ENCODE results near the gene PDZD4.
A peak's percentile ranks its signal among the peaks of the same experiment; 100 is the strongest.

PDZD4 gene

GRCh38 chrX:153769158-153769864 lies 61.0 kb downstream of the PDZD4 start:
- DNase-seq: no peak

DNA sequence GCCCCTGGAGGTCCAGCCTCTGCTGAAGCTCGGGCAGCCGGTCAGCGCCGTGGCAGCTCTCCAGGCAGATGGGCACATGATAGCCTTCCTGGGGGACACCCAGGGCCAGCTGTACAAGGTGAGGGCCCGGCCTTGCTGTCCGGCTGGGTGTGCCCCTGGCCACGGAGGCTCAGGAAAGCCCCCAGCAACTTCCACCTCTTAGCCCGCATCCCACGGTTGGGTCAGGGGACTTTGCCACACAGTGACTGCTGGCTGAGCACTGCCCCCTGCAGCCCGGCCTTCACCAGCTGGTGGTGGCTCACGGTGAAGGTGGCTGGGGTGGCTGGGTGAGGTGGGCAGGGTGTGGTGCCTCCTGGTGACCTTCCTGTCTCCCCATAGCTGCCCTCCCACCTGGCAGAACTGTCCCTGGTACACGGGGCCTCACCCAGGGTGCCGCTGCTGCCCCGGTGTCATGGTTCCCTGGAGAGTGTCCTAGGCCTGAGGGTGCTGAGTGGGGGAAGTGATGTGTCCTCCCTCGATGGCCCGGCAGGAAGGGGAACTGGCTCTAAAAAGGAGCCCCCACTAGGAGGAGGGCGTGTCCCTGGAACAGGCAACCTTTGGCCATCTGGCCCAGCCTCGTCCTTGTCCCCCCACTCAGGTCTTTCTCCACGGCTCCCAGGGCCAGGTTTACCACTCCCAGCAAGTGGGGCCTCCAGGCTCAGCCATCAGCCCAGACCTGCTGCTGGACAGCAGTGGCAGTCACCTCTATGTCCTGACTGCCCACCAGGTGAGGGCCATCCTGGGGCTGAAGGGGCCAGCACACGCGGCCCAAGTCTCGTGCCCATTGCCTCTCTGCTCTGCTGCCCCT lies 61.8 kb downstream of the PDZD4 start:
- DNase-seq: no peak

GRCh38 chrX:153767674-153768055 lies 62.7 kb downstream of the PDZD4 start:
- no peak for DNase-seq

DNA sequence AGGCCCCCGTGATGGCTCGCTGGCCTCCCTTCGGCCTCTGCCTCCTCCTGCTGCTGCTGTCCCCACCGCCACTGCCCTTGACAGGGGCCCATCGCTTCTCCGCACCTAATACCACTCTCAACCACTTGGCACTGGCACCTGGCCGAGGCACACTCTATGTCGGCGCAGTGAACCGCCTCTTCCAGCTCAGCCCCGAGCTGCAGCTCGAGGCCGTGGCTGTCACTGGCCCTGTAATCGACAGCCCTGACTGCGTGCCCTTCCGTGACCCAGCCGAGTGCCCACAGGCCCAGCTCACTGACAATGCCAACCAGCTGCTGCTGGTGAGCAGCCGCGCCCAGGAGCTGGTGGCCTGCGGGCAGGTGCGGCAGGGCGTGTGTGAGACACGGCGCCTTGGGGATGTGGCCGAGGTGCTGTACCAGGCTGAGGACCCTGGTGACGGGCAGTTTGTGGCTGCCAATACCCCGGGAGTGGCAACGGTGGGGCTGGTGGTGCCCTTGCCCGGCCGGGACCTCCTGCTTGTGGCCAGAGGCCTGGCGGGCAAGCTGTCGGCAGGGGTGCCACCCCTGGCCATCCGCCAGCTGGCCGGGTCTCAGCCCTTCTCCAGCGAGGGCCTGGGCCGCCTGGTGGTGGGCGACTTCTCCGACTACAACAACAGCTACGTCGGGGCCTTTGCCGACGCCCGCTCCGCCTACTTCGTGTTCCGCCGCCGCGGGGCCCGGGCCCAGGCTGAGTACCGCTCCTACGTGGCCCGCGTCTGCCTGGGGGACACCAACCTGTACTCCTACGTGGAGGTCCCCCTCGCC lies 63.3 kb downstream of the PDZD4 start:
- peak; percentile 73 for DNase-seq

- DNase-seq: peak; percentile 48
Measured at GRCh38 chrX:153766098-153766817, 64.1 kb downstream of the PDZD4 start.

GRCh38 chrX:153765138-153766079 lies 64.9 kb downstream of the PDZD4 start:
- DNase-seq: peak; percentile 6

GRCh38 chrX:153764786-153765137 lies 65.6 kb downstream of the PDZD4 start:
- no peak for DNase-seq

DNA sequence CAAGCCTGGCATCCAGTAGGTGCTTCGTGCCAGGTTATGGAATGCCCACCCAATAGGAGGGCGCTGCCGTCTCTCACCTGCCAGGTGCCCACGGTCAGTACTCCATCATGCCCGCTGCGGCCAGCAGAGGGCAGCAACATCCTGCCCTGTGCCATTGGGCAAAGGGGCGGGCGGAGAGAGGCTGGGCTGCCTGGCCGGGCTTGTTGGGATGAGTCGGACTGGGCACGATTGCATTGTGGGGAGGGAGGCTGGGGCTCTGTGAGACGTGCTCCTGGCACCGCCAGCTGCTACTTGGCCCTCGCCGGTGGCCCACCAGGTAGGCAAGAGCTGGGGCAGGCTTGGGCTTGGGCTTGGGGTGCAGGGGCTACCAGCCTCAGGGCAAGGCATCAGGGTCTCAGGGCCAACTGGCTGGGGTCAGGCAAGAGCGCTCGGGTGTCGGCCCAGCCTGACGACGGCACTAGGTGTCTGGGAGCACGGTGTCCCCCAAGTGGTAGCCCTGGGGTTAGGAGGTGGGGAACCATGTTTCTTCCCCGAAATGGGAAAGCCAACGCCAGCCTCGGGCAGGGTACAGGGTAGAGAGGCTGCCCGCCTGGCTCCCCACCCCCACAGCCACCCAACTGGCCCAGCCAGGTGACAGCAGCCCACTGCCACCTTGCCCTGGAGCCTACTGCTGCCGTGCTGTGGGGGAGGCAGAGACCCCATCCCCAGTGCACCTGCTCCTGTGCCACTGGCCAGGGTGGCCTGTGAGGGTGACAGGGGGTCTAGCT lies 66.2 kb downstream of the PDZD4 start, which contains the start of gene PLXNB3:
Gene PLXNB3, plus strand, starts transcription at position 261 of the 767 bp plus-strand sequence. CDS start 1,287 bp downstream, outside the sequence.
- peak; percentile 69 for DNase-seq

- no peak for DNase-seq
Measured at GRCh38 chrX:153763298-153763932, 66.9 kb downstream of the PDZD4 start.

DNA sequence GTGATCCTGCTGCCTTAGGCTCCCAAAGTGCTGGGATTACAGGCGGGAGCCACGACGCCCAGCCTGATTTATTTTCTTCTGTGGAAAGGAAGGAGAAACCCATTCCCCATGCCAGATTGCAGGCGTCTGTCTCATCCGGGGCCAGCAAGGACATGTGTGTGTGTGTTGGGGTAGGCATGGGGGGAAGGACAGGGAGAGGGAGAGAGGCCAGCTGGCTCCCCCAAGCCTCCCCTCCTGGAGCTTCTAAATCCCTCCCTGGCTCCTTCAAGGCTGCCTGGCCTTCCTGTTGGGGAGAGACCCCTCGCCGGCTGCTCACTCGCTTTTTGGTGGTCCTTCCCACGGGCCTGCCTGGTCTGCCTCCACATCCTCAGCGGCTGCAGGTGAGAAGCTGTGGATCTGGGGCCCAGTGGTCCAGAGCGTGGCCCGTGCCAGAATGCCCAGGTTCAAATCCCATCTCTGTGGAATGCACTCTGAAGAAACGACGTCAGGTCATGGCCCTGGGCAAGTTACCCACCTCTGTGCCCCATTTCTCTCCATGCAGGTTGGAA lies 67.6 kb downstream of the PDZD4 start:
- no peak for DNase-seq

DNA sequence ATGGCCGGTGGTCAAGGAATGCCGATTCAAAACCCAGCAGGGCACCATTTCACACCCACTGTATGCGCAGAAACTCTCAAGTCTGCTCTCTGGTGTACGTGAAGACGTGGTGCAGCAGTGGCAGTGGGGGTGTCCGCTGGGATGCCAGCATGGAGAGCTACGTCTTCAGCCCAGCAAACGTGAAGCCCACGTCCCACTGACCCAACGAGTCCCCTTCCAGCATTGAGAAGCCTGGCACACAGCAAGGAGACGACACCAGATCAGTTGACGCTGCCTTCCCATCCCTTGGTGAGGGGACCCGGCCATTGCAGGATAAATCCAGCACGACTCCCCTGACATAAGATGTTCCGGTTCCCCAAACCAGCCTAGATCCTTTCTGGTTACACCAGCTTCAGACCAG lies 68.5 kb downstream of the PDZD4 start:
- DNase-seq: no peak

GRCh38 chrX:153755136-153755535 lies 75.2 kb downstream of the PDZD4 start:
- DNase-seq: no peak
